ENCODE data around the gene ZFR2. TPM values are rescaled to one million over a fixed set of nuclear protein-coding genes. Genes with fewer than 3 reads are reported as not detected.
"Not testable (repeated sequence)": the region's sequence is repeated elsewhere in the genome, so short reads cannot be mapped to it uniquely, and the experiment has no call there.

ZFR2 gene
- total RNA-seq, 2 experiments from 2014 or later, result 0.73 to 0.82 TPM

- intact Hi-C loops (cut with DNase I, micrococcal nuclease), result no loop called here
- DNase-seq (no peak), ATAC-seq (ENCODE audit: poor library complexity) (no peak)
- Mint-ChIP-seq H3K4me3 (no peak overlapping the region), H3K9me3 (no peaks in the 10 kb centered on the region), H3K36me3 (ENCODE audit: low read depth) (no peaks in the 10 kb centered on the region), H3K27me3 (peaks cover 66% of the 10 kb centered on the region), H3K27ac (no peak overlapping the region), H3K4me1 (ENCODE audit: low read depth) (peaks cover 7% of the 10 kb centered on the region)
- Histone ChIP-seq H3K4me3 (ENCODE audit: low read length) (no peak overlapping the region), H3K9me3 (ENCODE audit: control insufficient read depth in 1 of 2, insufficient read depth in 1 of 2, low read length in 2 of 2) (peaks cover 0 to 8% of the 10 kb centered on the region in 2 experiments), H3K27ac (ENCODE audit: low read depth in 1 of 2, low read length in 2 of 2) (no peak overlapping the region), H3K4me1 (ENCODE audit: insufficient read depth, low read length) (peaks cover 15% of the 10 kb centered on the region), H3K27me3 (ENCODE audit: control insufficient read depth in 1 of 2, insufficient read depth in 2 of 2, low read length in 2 of 2) (peaks cover 31 to 63% of the 10 kb centered on the region in 2 experiments), H3K36me3 (ENCODE audit: insufficient read depth, low read length) (no peaks in the 10 kb centered on the region)
- ChIA-PET CTCF (no interaction called here), POLR2A (interaction anchor here (0.6 kb wide), 1 partner anchor 189 kb away, joined by 3 read pairs; no protein-coding TSS in a partner anchor)
- TF ChIP-seq, protein P1, sequence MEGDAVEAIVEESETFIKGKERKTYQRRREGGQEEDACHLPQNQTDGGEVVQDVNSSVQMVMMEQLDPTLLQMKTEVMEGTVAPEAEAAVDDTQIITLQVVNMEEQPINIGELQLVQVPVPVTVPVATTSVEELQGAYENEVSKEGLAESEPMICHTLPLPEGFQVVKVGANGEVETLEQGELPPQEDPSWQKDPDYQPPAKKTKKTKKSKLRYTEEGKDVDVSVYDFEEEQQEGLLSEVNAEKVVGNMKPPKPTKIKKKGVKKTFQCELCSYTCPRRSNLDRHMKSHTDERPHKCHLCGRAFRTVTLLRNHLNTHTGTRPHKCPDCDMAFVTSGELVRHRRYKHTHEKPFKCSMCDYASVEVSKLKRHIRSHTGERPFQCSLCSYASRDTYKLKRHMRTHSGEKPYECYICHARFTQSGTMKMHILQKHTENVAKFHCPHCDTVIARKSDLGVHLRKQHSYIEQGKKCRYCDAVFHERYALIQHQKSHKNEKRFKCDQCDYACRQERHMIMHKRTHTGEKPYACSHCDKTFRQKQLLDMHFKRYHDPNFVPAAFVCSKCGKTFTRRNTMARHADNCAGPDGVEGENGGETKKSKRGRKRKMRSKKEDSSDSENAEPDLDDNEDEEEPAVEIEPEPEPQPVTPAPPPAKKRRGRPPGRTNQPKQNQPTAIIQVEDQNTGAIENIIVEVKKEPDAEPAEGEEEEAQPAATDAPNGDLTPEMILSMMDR (IDR thresholded peaks at IDR 0.05), result no peak
These were observed 12.6 kb upstream of the ZFR2 start for GRCh38 chr19:3881272-3882040.

DNA sequence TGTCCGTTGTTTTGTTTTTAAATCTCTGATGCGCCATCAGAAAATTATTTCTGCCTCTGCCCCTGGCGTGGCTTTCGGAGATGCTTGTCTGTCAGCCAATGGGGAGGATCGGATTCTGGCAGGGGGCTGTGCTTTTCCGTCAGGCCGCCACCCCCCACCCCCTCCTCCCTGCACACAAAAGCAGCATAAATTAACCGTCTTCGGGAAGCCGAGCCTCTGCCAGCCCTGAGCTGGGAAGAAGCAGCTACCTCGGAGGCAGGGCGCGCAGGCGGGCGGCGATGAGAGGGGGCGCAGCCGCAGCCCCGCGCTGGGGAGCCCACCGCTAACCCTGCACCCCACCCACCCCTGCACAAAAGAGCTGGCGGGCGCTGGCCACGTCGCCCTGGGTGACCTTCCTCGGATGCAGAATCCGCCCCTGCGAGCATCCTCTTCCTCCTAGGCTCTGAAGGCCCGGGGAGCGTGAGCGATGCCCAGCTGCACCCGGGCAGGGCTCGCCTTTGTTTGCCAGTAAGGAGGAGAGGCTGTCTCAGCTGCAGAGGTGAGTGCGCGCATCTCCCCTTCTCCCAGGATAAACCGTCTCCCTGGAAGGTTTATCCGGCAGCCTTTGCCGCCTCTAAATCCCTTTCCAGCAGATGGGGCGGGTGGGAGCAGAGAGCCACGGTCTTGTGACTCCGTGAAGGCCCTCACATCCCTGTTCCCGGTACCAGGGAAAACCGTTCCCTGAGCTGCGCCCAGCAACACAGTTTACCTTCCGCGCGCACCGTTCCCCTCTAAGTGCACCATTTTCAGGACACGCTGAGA, 11.8 kb upstream of the ZFR2 start, which contains the start of gene ATCAY:
TSS of gene ATCAY (plus strand) at position 215 of the 801 bp plus-strand sequence. CDS start 5,083 bp downstream, outside the sequence.
- Histone ChIP-seq H3K4me1 (ENCODE audit: insufficient read depth, low read length) (peaks cover 15% of the 10 kb centered on the region), H3K27ac (ENCODE audit: low read depth in 1 of 2, low read length in 2 of 2) (no peak within 1 kb of the TSS), H3K9me3 (ENCODE audit: control insufficient read depth in 1 of 2, insufficient read depth in 1 of 2, low read length in 2 of 2) (peaks cover 0 to 12% of the 10 kb centered on the region in 2 experiments), H3K4me3 (ENCODE audit: low read length) (no peak within 1 kb of the TSS), H3K27me3 (ENCODE audit: control insufficient read depth in 1 of 2, insufficient read depth in 2 of 2, low read length in 2 of 2) (peaks cover 39 to 63% of the 10 kb centered on the region in 2 experiments), H3K36me3 (ENCODE audit: insufficient read depth, low read length) (no peaks in the 10 kb centered on the region)
- POLR2A ChIA-PET, result interaction anchor here (0.6 kb wide), 1 partner anchor 189 kb away, joined by 3 read pairs; no protein-coding TSS in a partner anchor
- peaks cover 66% of the 10 kb centered on the region for H3K27me3 Mint-ChIP-seq
- CTCF ChIA-PET, result no interaction called here
- peaks cover 7% of the 10 kb centered on the region for H3K4me1 Mint-ChIP-seq (ENCODE audit: low read depth)
- no peaks in the 10 kb centered on the region for H3K36me3 Mint-ChIP-seq (ENCODE audit: low read depth)
- DNase-seq (no peak), ATAC-seq (ENCODE audit: poor library complexity) (no peak)
- intact Hi-C loops (cut with DNase I, micrococcal nuclease), result no loop called here
- H3K9me3 Mint-ChIP-seq, result no peaks in the 10 kb centered on the region
- no peak within 1 kb of the TSS for H3K4me3 Mint-ChIP-seq
- TF ChIP-seq, protein P1 (IDR thresholded peaks at IDR 0.05), result no peak
- no peak within 1 kb of the TSS for H3K27ac Mint-ChIP-seq

GRCh38 chr19:3879656-3880055, 10.8 kb upstream of the ZFR2 start:
- ATAC-seq (ENCODE audit: poor library complexity) (no peak), DNase-seq (no peak)
- no peaks in the 10 kb centered on the region for H3K36me3 ChIP-seq (ENCODE audit: insufficient read depth, low read length)
- no peak overlapping the region for H3K4me3 ChIP-seq (ENCODE audit: low read length)
- peaks cover 0 to 14% of the 10 kb centered on the region in 2 experiments for H3K9me3 ChIP-seq (ENCODE audit: control insufficient read depth in 1 of 2, insufficient read depth in 1 of 2, low read length in 2 of 2)
- Mint-ChIP-seq H3K27me3 (peaks cover 66% of the 10 kb centered on the region), H3K9me3 (no peaks in the 10 kb centered on the region), H3K4me1 (ENCODE audit: low read depth) (peaks cover 7% of the 10 kb centered on the region), H3K27ac (no peak overlapping the region), H3K36me3 (ENCODE audit: low read depth) (no peaks in the 10 kb centered on the region), H3K4me3 (no peak overlapping the region)
- POLR2A ChIA-PET, result no interaction called here
- TF ChIP-seq, protein P1 (IDR thresholded peaks at IDR 0.05), result no peak
- intact Hi-C loops (cut with DNase I, micrococcal nuclease), result no loop called here
- CTCF ChIA-PET, result no interaction called here
- H3K27me3 ChIP-seq (ENCODE audit: control insufficient read depth in 1 of 2, insufficient read depth in 2 of 2, low read length in 2 of 2), result peaks cover 41 to 63% of the 10 kb centered on the region in 2 experiments
- H3K27ac ChIP-seq (ENCODE audit: low read depth in 1 of 2, low read length in 2 of 2), result no peak overlapping the region
- H3K4me1 ChIP-seq (ENCODE audit: insufficient read depth, low read length), result peaks cover 15% of the 10 kb centered on the region

GRCh38 chr19:3874695-3875094, 5.9 kb upstream of the ZFR2 start:
- H3K36me3 ChIP-seq (ENCODE audit: insufficient read depth, low read length); H3K4me3 Mint-ChIP-seq; H3K9me3 Mint-ChIP-seq; H3K27ac ChIP-seq (ENCODE audit: low read depth in 1 of 2, low read length in 2 of 2); H3K36me3 Mint-ChIP-seq (ENCODE audit: low read depth); ATAC-seq (ENCODE audit: poor library complexity); H3K4me1 ChIP-seq (ENCODE audit: insufficient read depth, low read length); H3K27ac Mint-ChIP-seq; POLR2A ChIA-PET; intact Hi-C loops (cut with DNase I, micrococcal nuclease); CTCF ChIA-PET; H3K4me3 ChIP-seq (ENCODE audit: low read length); H3K4me1 Mint-ChIP-seq (ENCODE audit: low read depth); DNase-seq: not testable (repeated sequence)
- H3K9me3 ChIP-seq (ENCODE audit: control insufficient read depth in 1 of 2, insufficient read depth in 1 of 2, low read length in 2 of 2), result peaks cover 0 to 12% of the 10 kb centered on the region in 2 experiments
- peaks cover 60% of the 10 kb centered on the region for H3K27me3 Mint-ChIP-seq
- H3K27me3 ChIP-seq (ENCODE audit: control insufficient read depth in 1 of 2, insufficient read depth in 2 of 2, low read length in 2 of 2), result peaks cover 33 to 36% of the 10 kb centered on the region in 2 experiments
